Adipocyte (in vitro differentiated cells): ENCODE data around the gene MSH3.

Experiments
- DNase-seq: peaks from one replicate; pipeline ENCODE4 v3.0.0-alpha.2; 2015; ENCODE audit warnings: low read depth
- H3K27me3 ChIP-seq: replicated peaks from 2 replicates; pipeline ENCODE4 v1.7.0; 2013; ENCODE audit warnings: mild to moderate bottlenecking, low read length, moderate library complexity; ENCODE audit not compliant: control insufficient read depth, insufficient read depth
- H3K36me3 ChIP-seq: 2 replicates; pipeline ENCODE4 v1.7.0; 2013; ENCODE audit warnings: low read length, mild to moderate bottlenecking, moderate library complexity; ENCODE audit not compliant: control insufficient read depth, insufficient read depth, severe bottlenecking
- H3K4me1 ChIP-seq: 2 replicates; pipeline ENCODE4 v1.7.0; 2013; ENCODE audit warnings: mild to moderate bottlenecking, low read length, moderate library complexity; ENCODE audit not compliant: control insufficient read depth, insufficient read depth
- H3K4me3 ChIP-seq: 2 replicates; pipeline ENCODE4 v1.7.0; 2013; ENCODE audit warnings: mild to moderate bottlenecking, low read length, moderate library complexity
- H3K9ac ChIP-seq: 2 replicates; pipeline ENCODE4 v1.7.0; 2013; ENCODE audit warnings: mild to moderate bottlenecking, low read length, moderate library complexity
- H3K9me3 ChIP-seq: 2 replicates; pipeline ENCODE4 v1.7.0; 2013; ENCODE audit warnings: mild to moderate bottlenecking, low read length, moderate library complexity; ENCODE audit not compliant: control insufficient read depth

MSH3 gene

GRCh38 chr5:80915716-80916115 is 261.3 kb downstream of the MSH3 start:
- DNase-seq = no peak
- no peak overlapping the region for H3K4me3 ChIP-seq
- no peaks in the 10 kb centered on the region for H3K27me3 ChIP-seq
- no peak overlapping the region for H3K9ac ChIP-seq
- H3K36me3 ChIP-seq = no peaks in the 10 kb centered on the region
- H3K9me3 ChIP-seq = no peaks in the 10 kb centered on the region
- H3K4me1 ChIP-seq = no peaks in the 10 kb centered on the region

- Histone ChIP-seq H3K9me3 (no peaks in the 10 kb centered on the region), H3K9ac (no peak overlapping the region), H3K27me3 (no peaks in the 10 kb centered on the region), H3K4me3 (no peak overlapping the region), H3K4me1 (no peaks in the 10 kb centered on the region), H3K36me3 (no peaks in the 10 kb centered on the region)
- DNase-seq = peak; percentile 45
Observed at GRCh38 chr5:80916676-80917075, 262.2 kb downstream of the MSH3 start.

- H3K4me1 ChIP-seq = no peaks in the 10 kb centered on the region
- H3K4me3 ChIP-seq = no peak overlapping the region
- DNase-seq = no peak
- H3K36me3 ChIP-seq = no peaks in the 10 kb centered on the region
- H3K9ac ChIP-seq = no peak overlapping the region
- no peaks in the 10 kb centered on the region for H3K27me3 ChIP-seq
- no peaks in the 10 kb centered on the region for H3K9me3 ChIP-seq
Observed at GRCh38 chr5:80917631-80918030, 263.2 kb downstream of the MSH3 start.

- Histone ChIP-seq H3K4me3 (no peak overlapping the region), H3K4me1 (no peaks in the 10 kb centered on the region), H3K27me3 (no peaks in the 10 kb centered on the region), H3K9ac (no peak overlapping the region), H3K36me3 (no peaks in the 10 kb centered on the region), H3K9me3 (no peaks in the 10 kb centered on the region)
- DNase-seq = peak; percentile 20
Observed at GRCh38 chr5:80919678-80920196, 265.3 kb downstream of the MSH3 start.

GRCh38 chr5:80920333-80920732 is 265.9 kb downstream of the MSH3 start:
- Histone ChIP-seq H3K9me3 (no peaks in the 10 kb centered on the region), H3K9ac (no peak overlapping the region), H3K4me3 (no peak overlapping the region), H3K36me3 (no peaks in the 10 kb centered on the region), H3K27me3 (no peaks in the 10 kb centered on the region), H3K4me1 (no peaks in the 10 kb centered on the region)
- no peak for DNase-seq

- Histone ChIP-seq H3K4me3 (no peak overlapping the region), H3K36me3 (no peaks in the 10 kb centered on the region), H3K27me3 (no peaks in the 10 kb centered on the region), H3K9me3 (no peaks in the 10 kb centered on the region), H3K9ac (no peak overlapping the region), H3K4me1 (peaks cover 2% of the 10 kb centered on the region)
- no peak for DNase-seq
Observed at GRCh38 chr5:80921026-80921425, 266.6 kb downstream of the MSH3 start.

GRCh38 chr5:80925931-80926330 is 271.5 kb downstream of the MSH3 start:
- DNase-seq = no peak
- Histone ChIP-seq H3K27me3 (no peaks in the 10 kb centered on the region), H3K4me3 (no peak overlapping the region), H3K9ac (no peak overlapping the region), H3K4me1 (peaks cover 2% of the 10 kb centered on the region), H3K36me3 (no peaks in the 10 kb centered on the region), H3K9me3 (no peaks in the 10 kb centered on the region)
